Keratinocyte (primary cell): ENCODE data around the gene FAM107B. TPM values are rescaled to one million over a fixed set of nuclear protein-coding genes. Genes with fewer than 3 reads are reported as not detected.

Experiments used
- DNase-seq: peaks from one replicate; pipeline ENCODE4 v3.0.0-alpha.2; 2011; ENCODE audit warnings: low read depth, missing footprints, low spot score
- FAIRE-seq: peaks from 2 replicates; lab custom pipeline; 2011; peaks lifted over from hg19 to GRCh38; lab: Jason Lieb, UNC
- H2AFZ ChIP-seq: 2 replicates; pipeline ENCODE4 v1.6.0; 2012; ENCODE audit warnings: low read length, control low read depth, inconsistent platforms; ENCODE audit not compliant: control insufficient read depth
- H3K27ac ChIP-seq: 2 replicates; pipeline ENCODE4 v1.5.1; 2011; ENCODE audit warnings: low read length; ENCODE audit not compliant: control insufficient read depth, insufficient read depth
- H3K27me3 ChIP-seq: 3 replicates; pipeline ENCODE4 v1.6.0; 2011; ENCODE audit warnings: low read length; ENCODE audit not compliant: control insufficient read depth, insufficient read depth; ENCODE audit errors: extremely low read depth
- H3K36me3 ChIP-seq, 2 experiments: 2 replicates in 1 of 2; 3 replicates in 1 of 2; pipeline ENCODE4 v1.5.1; 2011; ENCODE audit warnings: low read length in 2 of 2, mild to moderate bottlenecking in 1 of 2; ENCODE audit not compliant: control insufficient read depth in 2 of 2, insufficient read depth in 2 of 2; ENCODE audit errors: extremely low read depth in 1 of 2
- H3K4me1 ChIP-seq: 3 replicates; pipeline ENCODE4 v1.5.1; 2011; ENCODE audit warnings: low read length; ENCODE audit not compliant: control insufficient read depth, insufficient read depth; ENCODE audit errors: extremely low read depth
- H3K4me2 ChIP-seq: 3 replicates; pipeline ENCODE4 v1.6.0; 2011; ENCODE audit warnings: low read depth, low read length; ENCODE audit not compliant: control insufficient read depth, insufficient read depth; ENCODE audit errors: extremely low read depth
- H3K4me3 ChIP-seq, 3 experiments: fragments of 200-600 bp in 1 of 3; sonication (generic) in 1 of 3; 2 replicates in 2 of 3; 3 replicates in 1 of 3; pipeline ENCODE4 v1.5.1; 2011 to 2016; ENCODE audit warnings: low read length in 3 of 3, mild to moderate bottlenecking in 3 of 3, control low read depth in 2 of 3, inconsistent platforms in 1 of 3, low read depth in 1 of 3, mixed read lengths in 1 of 3, mixed run types in 1 of 3, moderate library complexity in 1 of 3; ENCODE audit not compliant: control insufficient read depth in 2 of 3, insufficient read depth in 2 of 3; ENCODE audit errors: extremely low read depth in 1 of 3
- H3K79me2 ChIP-seq: 2 replicates; pipeline ENCODE4 v1.6.0; 2012; ENCODE audit warnings: low read length; ENCODE audit not compliant: control insufficient read depth, insufficient read depth
- H3K9ac ChIP-seq: 3 replicates; pipeline ENCODE4 v1.6.0; 2011; ENCODE audit warnings: low read length; ENCODE audit not compliant: control insufficient read depth, insufficient read depth; ENCODE audit errors: extremely low read depth
- H3K9me1 ChIP-seq: 3 replicates; pipeline ENCODE4 v1.6.0; 2011; ENCODE audit warnings: low read length; ENCODE audit not compliant: control insufficient read depth, insufficient read depth; ENCODE audit errors: extremely low read depth
- H3K9me3 ChIP-seq: 2 replicates; pipeline ENCODE4 v1.5.1; 2012; ENCODE audit warnings: low read depth, low read length; ENCODE audit not compliant: control insufficient read depth
- H4K20me1 ChIP-seq: 3 replicates; pipeline ENCODE4 v1.6.0; 2011; ENCODE audit warnings: low read length; ENCODE audit not compliant: control insufficient read depth, insufficient read depth; ENCODE audit errors: extremely low read depth
- EZH2 ChIP-seq: IDR thresholded peaks from one replicate; pipeline ENCODE4 v1.6.1; 2012; ENCODE audit warnings: inconsistent platforms, mild to moderate bottlenecking, low read length, moderate library complexity
- dilution Hi-C: fragments of 300-500 bp; cut with MboI; formaldehyde crosslinking; loops from one replicate; pipeline ENCODE4 v1.7.0; 2020; ENCODE audit warnings: low sequenced_read_pairs; ENCODE audit not compliant: extremely low pct_ligation_motif_present
- polyA plus RNA-seq, 5 experiments: library from polyadenylated mRNA; depleted of rRNA in 3 of 5; stranded (reverse) in 3 of 5; stranded (forward) in 1 of 5; unstranded in 1 of 5; fragments of >200 nt; gene quantifications; 1 replicate in 1 of 5; 2 replicates in 3 of 5; 3 replicates in 1 of 5; pipeline versions ENCODE4 v1.2.1 to v1.2.3, GENCODE V29; 2011 to 2012; ENCODE audit warnings: missing spikeins in 2 of 5, low read depth in 1 of 5, low replicate concordance in 1 of 5
- TF ChIP-seq, protein P1 (sequence below), 3 experiments: IDR thresholded peaks in 1 of 3; conservative IDR thresholded peaks in 1 of 3; optimal IDR thresholded peaks in 1 of 3; 2 replicates in 2 of 3; 3 replicates in 1 of 3; pipeline versions ENCODE3 to v1.5.1; 2011; ENCODE audit warnings: low read length in 3 of 3, mild to moderate bottlenecking in 3 of 3, moderate library complexity in 2 of 3, control low read depth in 1 of 3, inconsistent platforms in 1 of 3; ENCODE audit not compliant: insufficient read depth in 2 of 3; ENCODE audit errors: extremely low read depth in 1 of 3

FAM107B gene
- polyA plus RNA-seq, 1 donor (not counting 4 experiments of a cell fraction or from before 2014, with no cell fraction given) = 8.7 TPM

DNA sequence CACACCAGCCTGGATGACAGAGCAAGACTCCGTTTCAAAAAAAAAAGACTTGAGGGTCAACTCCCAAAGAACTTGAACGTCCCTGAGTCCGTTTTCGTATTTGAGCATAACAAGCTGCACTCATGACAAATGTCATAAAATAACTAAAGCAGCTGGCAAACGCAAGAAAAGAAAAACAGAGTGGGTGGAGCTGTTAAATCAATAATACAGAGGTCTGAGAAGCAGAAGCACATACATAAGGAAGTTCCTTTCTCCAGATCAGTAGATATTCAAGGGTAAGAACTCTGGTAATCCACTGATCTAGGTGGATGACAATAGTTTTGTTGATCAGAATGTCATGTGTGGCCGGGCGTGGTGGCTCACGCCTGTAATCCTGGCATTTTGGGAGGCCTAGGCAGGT, 150.1 kb downstream of the FAM107B start:
- Histone ChIP-seq H2AFZ (no peak overlapping the region), H3K4me1 (no peaks in the 10 kb centered on the region), H3K4me2 (no peak overlapping the region), H3K9ac (no peak overlapping the region), H3K27me3 (no peaks in the 10 kb centered on the region), H3K4me3 (no peak overlapping the region), H3K27ac (no peak overlapping the region), H3K9me1 (no peaks in the 10 kb centered on the region), H3K79me2 (no peaks in the 10 kb centered on the region), H3K9me3 (no peaks in the 10 kb centered on the region), H4K20me1 (no peaks in the 10 kb centered on the region), H3K36me3 (no peaks in the 10 kb centered on the region)
- TF ChIP-seq, protein P1, sequence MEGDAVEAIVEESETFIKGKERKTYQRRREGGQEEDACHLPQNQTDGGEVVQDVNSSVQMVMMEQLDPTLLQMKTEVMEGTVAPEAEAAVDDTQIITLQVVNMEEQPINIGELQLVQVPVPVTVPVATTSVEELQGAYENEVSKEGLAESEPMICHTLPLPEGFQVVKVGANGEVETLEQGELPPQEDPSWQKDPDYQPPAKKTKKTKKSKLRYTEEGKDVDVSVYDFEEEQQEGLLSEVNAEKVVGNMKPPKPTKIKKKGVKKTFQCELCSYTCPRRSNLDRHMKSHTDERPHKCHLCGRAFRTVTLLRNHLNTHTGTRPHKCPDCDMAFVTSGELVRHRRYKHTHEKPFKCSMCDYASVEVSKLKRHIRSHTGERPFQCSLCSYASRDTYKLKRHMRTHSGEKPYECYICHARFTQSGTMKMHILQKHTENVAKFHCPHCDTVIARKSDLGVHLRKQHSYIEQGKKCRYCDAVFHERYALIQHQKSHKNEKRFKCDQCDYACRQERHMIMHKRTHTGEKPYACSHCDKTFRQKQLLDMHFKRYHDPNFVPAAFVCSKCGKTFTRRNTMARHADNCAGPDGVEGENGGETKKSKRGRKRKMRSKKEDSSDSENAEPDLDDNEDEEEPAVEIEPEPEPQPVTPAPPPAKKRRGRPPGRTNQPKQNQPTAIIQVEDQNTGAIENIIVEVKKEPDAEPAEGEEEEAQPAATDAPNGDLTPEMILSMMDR (optimal IDR thresholded peaks at IDR 0.05 in 1 of 3, IDR thresholded peaks at IDR 0.05 in 1 of 3, conservative IDR thresholded peaks at IDR 0.05 in 1 of 3; ENCODE audit: extremely low read depth in 1 of 3, insufficient read depth in 2 of 3, low read length in 3 of 3) = no peak
- no peak for TF ChIP-seq EZH2
- DNase-seq (no peak), FAIRE-seq (no peak)
- dilution Hi-C loops = no loop called here

DNA sequence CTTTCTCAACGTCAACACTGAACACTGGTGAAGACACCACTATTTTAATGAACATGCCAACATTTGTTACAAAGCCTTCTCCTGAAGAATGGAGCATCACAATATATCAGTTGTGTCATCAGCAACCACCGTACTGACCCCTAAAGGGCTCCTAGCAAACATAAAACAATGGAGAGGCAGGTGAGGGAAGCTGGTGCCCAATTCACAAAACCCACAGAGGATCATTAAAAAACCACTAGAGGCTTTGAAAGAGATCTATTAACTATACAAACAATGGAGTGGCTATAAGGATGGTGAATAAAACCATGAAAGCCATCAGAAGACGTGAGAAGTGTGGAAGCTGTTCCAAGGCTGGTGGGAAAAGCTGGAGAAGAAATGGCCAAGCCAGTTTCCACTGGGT, 150.8 kb downstream of the FAM107B start:
- Histone ChIP-seq H3K4me2 (no peak overlapping the region), H3K36me3 (no peaks in the 10 kb centered on the region), H3K9ac (no peak overlapping the region), H3K9me1 (no peaks in the 10 kb centered on the region), H3K27ac (no peak overlapping the region), H3K9me3 (no peaks in the 10 kb centered on the region), H4K20me1 (no peaks in the 10 kb centered on the region), H3K4me1 (no peaks in the 10 kb centered on the region), H3K4me3 (no peak overlapping the region), H2AFZ (no peak overlapping the region), H3K79me2 (no peaks in the 10 kb centered on the region), H3K27me3 (no peaks in the 10 kb centered on the region)
- no peak for TF ChIP-seq EZH2
- TF ChIP-seq, protein P1 (optimal IDR thresholded peaks at IDR 0.05 in 1 of 3, IDR thresholded peaks at IDR 0.05 in 1 of 3, conservative IDR thresholded peaks at IDR 0.05 in 1 of 3; ENCODE audit: extremely low read depth in 1 of 3, insufficient read depth in 2 of 3, low read length in 3 of 3) = no peak
- no peak for DNase-seq
- dilution Hi-C loops = no loop called here
- FAIRE-seq = no peak
